HG03025 (cell line): Measurements from ENCODE around the gene MTNR1A.
"Not testable (repeated sequence)": the region's sequence is repeated elsewhere in the genome, so short reads cannot be mapped to it uniquely, and the experiment has no call there.

Experiments used
- ATAC-seq: cut with Tn5 transposase; IDR thresholded peaks from one replicate; pipeline ENCODE4 v1.9.1; 2021; ENCODE audit warnings: mild to moderate bottlenecking, moderate library complexity; ENCODE audit not compliant: unreplicated experiment, low FRiP score

The MTNR1A gene

GRCh38 chr4:186566068-186566467 lies 10.7 kb upstream of the MTNR1A start:
- no peak for ATAC-seq

DNA sequence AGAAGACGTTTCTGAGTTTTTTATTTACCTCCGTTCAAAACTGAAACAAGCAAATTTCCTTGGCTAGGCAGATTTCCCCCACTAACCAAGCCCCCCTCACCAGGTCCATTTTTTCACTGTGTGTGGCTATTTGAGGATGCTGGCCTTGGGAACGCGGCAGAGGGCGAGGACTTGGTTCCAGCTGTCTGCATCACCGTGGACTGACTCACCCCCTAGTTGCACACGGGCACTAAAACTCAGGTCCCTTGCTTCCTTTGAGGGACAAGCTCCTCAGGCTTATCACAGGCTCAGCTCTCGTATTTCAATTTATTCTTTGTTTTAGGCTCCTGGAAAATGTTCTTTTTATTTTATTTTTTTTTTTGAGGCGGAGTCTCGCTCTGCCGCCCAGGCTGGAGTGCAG lies 8.4 kb upstream of the MTNR1A start:
- ATAC-seq: no peak

GRCh38 chr4:186561748-186562147 lies 6.4 kb upstream of the MTNR1A start:
- ATAC-seq: no peak

DNA sequence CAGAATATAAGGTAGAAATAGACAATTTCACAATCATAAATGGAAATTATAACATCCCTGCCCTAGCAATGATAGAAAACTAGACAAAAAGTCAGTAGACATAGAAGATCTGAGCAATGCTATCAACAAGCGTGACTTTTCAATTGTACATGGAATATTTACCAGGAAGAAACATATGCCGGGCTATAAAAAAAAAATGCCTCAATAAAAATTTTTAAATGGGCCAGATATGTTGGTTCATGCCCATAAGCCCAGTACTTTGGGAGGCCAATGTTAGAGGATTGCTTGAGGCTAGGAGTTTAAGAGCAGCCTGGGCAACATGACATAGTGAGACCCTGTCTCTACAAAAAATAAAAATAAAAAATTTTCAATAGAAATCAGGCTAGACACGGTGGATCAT lies 5.3 kb upstream of the MTNR1A start:
- ATAC-seq: no peak

DNA sequence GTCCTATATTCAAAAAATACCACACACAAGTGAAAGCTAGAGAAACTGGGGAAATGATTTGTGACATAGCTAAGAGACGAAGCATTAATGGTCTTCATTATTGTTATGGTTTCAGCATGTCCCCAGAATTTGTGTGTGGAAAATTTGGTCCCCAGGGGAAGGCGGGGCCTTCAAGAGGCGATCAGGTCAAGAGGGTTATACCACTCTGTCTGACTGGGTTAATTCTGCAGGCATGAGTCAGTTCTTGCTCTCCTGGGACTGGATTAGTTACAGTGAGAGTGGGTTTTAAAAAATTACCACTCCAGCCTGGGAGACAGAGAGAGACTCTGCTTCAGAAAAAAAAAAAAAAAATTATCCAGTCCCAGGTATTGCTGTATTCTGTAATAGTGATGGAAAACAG lies 2.1 kb upstream of the MTNR1A start:
- ATAC-seq: no peak

GRCh38 chr4:186557061-186557460 lies 1.7 kb upstream of the MTNR1A start:
- no peak for ATAC-seq

DNA sequence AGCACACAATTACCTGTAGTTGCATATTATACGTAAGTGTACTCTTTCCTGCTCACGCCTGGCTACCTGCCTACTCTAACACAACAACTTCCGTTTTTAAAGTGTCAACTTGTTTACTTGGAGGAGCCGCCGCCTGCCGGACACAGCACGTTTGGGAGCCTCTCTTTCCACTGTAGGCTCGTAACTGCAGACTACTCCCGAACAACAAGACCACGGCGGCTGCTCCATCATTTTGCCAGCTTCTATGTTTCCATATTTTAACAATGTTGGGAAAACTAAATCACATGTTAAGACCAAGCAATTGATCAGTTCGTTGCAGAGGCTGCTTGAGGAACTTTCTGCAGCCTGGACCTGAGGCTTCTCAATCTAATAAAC lies 841 bp downstream of the MTNR1A start:
- ATAC-seq: no peak

- no peak for ATAC-seq
Measured at GRCh38 chr4:186553717-186554116, 1.6 kb downstream of the MTNR1A start.

- no peak for ATAC-seq
Measured at GRCh38 chr4:186551849-186552248, 3.5 kb downstream of the MTNR1A start.

DNA sequence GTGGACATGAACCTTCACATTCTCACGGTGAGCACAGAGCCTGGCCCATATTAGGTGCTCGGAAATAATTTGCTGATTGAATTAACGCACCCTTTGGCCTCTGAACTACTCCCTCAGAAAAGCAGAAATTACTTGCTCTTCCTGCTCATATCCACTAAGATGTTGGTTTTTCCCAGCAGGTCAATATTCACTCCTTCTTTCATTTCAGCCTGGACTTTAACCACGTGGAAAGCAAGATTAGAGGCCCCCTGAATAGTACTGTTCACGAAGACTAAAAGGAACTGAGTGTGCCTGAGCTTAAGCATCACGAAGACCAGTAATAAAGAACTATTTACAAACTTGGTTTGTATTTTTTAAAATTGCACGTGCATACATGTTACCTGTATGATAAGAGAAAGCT lies 9.9 kb downstream of the MTNR1A start:
- no peak for ATAC-seq

DNA sequence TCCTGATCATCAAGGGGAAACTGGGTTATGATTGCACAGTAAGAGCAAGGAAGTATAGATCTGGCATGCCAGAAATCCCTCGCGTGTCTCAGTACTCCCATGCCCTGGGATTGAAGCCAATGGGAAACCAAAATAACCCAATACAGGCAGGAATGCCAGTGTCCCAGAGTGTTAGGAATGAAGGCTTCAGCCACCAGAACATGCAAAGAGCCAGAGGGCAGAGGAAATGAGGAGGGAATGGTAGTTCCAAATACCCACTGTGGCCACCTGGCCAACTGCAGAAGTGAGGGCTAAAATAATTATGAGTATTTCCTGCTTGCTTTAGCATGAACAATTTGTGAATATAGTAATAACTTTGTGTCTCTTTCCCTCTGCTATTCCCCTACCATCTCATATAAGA lies 12.2 kb downstream of the MTNR1A start:
- ATAC-seq: no peak

- no peak for ATAC-seq
Measured at GRCh38 chr4:186541801-186542200, 13.6 kb downstream of the MTNR1A start.

GRCh38 chr4:186537843-186538521 lies 17.4 kb downstream of the MTNR1A start:
- ATAC-seq: no peak

- no peak for ATAC-seq
Measured at GRCh38 chr4:186536285-186536684, 19.1 kb downstream of the MTNR1A start.

DNA sequence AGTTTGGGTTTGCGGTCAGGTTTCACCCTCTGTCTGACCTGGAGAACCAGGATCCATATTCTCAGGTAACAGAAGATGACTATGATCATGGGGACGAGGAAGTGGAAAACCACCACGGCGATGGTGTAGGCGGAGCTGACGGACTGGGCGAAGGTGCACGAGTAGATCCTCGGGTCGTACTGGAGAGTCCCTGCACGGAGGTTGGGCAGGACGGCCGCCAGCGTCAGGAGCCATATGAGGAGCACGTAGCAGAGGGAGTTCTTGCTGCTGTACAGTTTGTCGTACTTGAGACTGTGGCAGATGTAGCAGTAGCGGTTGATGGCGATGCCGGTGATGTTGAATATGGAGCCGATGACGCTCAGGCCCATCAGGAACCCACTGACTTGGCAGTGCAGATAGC lies 21.3 kb downstream of the MTNR1A start:
- no peak for ATAC-seq

GRCh38 chr4:186523927-186524326 lies 31.4 kb downstream of the MTNR1A start:
- not testable (repeated sequence) for ATAC-seq

DNA sequence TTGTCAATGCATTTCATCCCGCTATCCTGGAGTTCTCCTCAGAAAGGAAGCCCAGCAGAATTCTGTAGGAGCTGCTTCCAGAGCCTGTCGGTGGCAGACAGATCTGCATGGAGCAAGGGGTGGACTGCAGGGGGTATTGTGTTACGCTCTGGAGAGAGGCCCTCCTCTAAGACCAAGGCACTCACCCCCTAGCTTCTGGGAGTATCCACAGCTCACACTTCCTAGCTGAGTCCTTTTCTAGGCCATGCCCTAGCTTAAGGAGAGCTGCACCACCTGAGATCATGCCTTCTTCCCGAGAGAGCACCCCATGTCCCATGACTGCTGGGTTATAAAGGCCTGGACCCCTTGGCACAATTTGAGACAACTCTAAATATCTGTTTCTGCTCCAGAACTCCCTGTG lies 39.1 kb downstream of the MTNR1A start:
- ATAC-seq: no peak

DNA sequence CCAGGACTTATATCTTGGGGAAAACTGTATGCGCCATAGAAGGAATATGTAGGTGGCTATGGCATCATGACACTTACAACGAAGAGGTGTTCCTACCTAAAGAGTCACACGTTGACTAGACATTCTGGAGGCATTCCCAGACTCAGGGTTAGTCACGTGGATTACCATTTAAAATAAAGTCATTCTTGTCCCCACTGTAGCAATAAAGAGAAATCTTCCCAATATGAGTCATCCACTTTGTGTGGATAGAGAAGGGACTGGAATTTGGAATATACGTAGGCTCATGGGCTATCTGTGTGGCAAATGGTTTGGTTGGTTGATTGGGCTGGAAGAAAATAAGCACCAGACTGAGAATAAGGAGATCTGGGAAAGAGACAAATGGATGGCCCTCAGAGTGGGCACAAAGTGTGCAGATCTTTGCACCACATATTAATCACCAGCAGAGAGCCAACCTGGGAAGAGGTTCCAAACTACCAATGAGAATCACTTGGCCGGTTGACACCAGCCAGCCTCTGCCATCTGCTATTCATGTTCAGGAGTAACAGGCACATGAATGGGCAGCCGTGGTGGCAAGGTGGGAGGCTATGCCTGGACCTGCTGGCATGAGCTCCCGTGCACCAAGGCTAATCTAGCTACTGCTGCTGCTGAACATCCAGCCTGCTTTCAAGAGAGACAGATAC lies 41.0 kb downstream of the MTNR1A start:
- no peak for ATAC-seq

- not testable (repeated sequence) for ATAC-seq
Measured at GRCh38 chr4:186504771-186505170, 50.6 kb downstream of the MTNR1A start.

GRCh38 chr4:186502231-186502630 lies 53.1 kb downstream of the MTNR1A start:
- ATAC-seq: no peak

DNA sequence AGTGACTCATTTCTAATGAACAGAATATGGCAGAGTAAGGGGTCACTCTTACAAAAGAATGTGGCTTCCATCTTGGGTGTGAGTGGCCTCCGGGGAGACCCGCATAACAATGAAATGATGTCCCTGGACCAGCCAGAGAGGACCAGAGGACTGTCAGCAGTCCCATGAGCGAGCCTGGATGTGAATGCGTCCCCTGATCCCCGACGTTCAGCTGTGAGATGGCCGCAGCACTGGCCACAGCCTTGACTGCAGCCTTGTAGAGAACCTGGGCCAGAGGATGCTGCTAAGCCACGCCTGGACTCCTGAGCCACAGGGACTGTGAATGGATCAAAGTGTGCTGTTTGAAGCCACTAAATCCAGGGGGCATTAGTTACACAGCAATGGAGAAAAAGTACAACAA lies 53.8 kb downstream of the MTNR1A start:
- ATAC-seq: no peak

DNA sequence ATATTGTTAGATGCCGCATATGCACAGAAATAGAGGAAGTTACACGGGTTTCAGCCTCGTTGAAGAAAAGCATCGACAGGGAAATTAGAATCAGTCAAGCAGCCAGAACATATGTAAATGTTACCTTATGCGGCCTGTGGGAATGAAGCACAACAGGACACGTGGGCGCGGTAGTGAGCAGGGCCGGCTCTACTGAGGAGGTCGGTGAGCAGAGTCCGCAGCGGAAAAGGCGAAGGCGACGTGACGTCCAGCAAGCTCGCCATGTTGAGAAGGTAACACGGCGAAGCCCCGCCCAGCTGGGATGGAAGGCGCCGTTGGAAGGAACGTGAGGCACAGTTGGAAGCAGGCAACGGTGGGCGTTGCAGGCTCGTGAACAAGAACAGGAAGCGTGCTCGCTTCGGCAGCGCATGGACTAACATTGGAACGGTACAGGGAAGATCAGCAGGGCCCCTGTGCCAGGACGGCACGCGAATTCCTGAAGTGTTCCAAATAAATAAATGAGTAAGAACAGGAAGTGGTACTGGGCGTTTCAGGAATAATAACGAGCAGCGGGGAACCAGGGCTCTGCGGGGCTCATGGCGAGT lies 54.6 kb downstream of the MTNR1A start:
- no peak for ATAC-seq
